Calu3 (cell line): ENCODE data around the gene EFS. TPM values are rescaled to one million over a fixed set of nuclear protein-coding genes. Genes with fewer than 3 reads are reported as not detected.
"Not testable (repeated sequence)": the region's sequence is repeated elsewhere in the genome, so short reads cannot be mapped to it uniquely, and the experiment has no call there.

Experiments used
- BruUV-seq: library from RNA; stranded (reverse); fragments of 400-500 nt; replicated peaks from 2 replicates; lab custom pipeline; 2021; lab: Mats Ljungman, UMichigan
- CTCF ChIA-PET: fragments of 300-600 bp; sonication (Branson Sonifier 250); formaldehyde crosslinking; loops from one replicate; lab custom pipeline; 2022; ENCODE audit warnings: antibody characterized with exemption; lab: Charles Lee
- DNase-seq: peaks from one replicate; pipeline ENCODE4 v3.0.0; 2022
- H3K27ac Mint-ChIP-seq: one replicate; pipeline ENCODE4 v1.8.0; 2022; ENCODE audit warnings: mixed read lengths; ENCODE audit not compliant: unreplicated experiment
- H3K27me3 Mint-ChIP-seq: one replicate; pipeline ENCODE4 v1.8.0; 2022; ENCODE audit warnings: mixed read lengths; ENCODE audit not compliant: unreplicated experiment
- H3K36me3 Mint-ChIP-seq: one replicate; pipeline ENCODE4 v1.8.0; 2022; ENCODE audit warnings: mild to moderate bottlenecking, moderate library complexity, mixed read lengths; ENCODE audit not compliant: insufficient read depth, unreplicated experiment
- H3K4me1 Mint-ChIP-seq: one replicate; pipeline ENCODE4 v1.8.0; 2022; ENCODE audit warnings: mild to moderate bottlenecking, low read depth, mixed read lengths; ENCODE audit not compliant: unreplicated experiment
- H3K4me3 Mint-ChIP-seq: one replicate; pipeline ENCODE4 v1.8.0; 2022; ENCODE audit warnings: mild to moderate bottlenecking, low read depth, moderate library complexity, mixed read lengths; ENCODE audit not compliant: unreplicated experiment
- H3K9me3 Mint-ChIP-seq: one replicate; pipeline ENCODE4 v1.8.0; 2022; ENCODE audit warnings: low read depth, mixed read lengths; ENCODE audit not compliant: unreplicated experiment
- CTCF ChIP-seq: fragments of 200-600 bp; IDR thresholded peaks from one replicate; pipeline ENCODE4 v1.8.0; 2022; ENCODE audit warnings: antibody characterized with exemption; ENCODE audit not compliant: unreplicated experiment
- intact Hi-C: fragments of 100-400 bp; cut with micrococcal nuclease; formaldehyde crosslinking; loops from one replicate; pipeline ENCODE4 v1.10.0; 2022; ENCODE audit not compliant: unreplicated experiment
- total RNA-seq: library from RNA; stranded (reverse); gene quantifications from 2 replicates; pipeline ENCODE4 v1.2.3, GENCODE V29; 2022

Gene EFS
- total RNA-seq, 1 experiment from 2014 or later = not detected

- no peak overlapping the region for H3K27ac Mint-ChIP-seq
- H3K4me1 Mint-ChIP-seq = no peaks in the 10 kb centered on the region
- CTCF ChIA-PET = interaction anchor here (0.9 kb wide), 1 partner anchor 17 kb away, joined by 3 read pairs; no protein-coding TSS in a partner anchor
- no peak overlapping the region for H3K4me3 Mint-ChIP-seq
- BruUV-seq = no TSS peak
- H3K27me3 Mint-ChIP-seq = peaks cover 88% of the 10 kb centered on the region
- no peaks in the 10 kb centered on the region for H3K9me3 Mint-ChIP-seq
- DNase-seq = no peak
- TF ChIP-seq CTCF = no peak
- intact Hi-C loops = no loop called here
- H3K36me3 Mint-ChIP-seq = no peaks in the 10 kb centered on the region
Measured at GRCh38 chr14:23396781-23397407, 31.9 kb upstream of the EFS start.

DNA sequence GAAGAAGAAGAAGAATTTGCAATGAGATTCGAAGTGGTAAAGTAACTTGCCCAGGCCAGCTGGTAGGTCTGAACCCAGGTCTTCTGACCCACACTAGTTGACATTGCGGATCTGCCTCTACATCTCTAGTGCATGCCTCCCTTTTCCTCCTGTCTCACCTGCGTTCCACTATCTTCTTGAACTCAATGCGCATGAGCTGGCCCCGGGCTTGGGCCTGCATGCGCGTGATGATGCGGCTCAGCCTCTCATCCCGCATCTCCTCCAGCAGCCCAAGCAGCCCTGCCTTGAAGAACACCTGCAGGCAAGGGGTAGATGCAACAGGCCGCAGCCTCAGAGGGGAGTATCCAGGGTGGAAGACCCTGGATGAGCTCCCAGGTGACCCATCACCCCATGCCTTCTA is 31.2 kb upstream of the EFS start:
- no peaks in the 10 kb centered on the region for H3K36me3 Mint-ChIP-seq
- no peak for DNase-seq
- no peak for TF ChIP-seq CTCF
- intact Hi-C loops = no loop called here
- CTCF ChIA-PET = interaction anchor here (0.7 kb wide), 1 partner anchor 124 kb away, joined by 5 read pairs; no protein-coding TSS in a partner anchor
- no peaks in the 10 kb centered on the region for H3K9me3 Mint-ChIP-seq
- H3K4me1 Mint-ChIP-seq = no peaks in the 10 kb centered on the region
- peaks cover 88% of the 10 kb centered on the region for H3K27me3 Mint-ChIP-seq
- H3K27ac Mint-ChIP-seq = no peak overlapping the region
- BruUV-seq = no TSS peak
- no peak overlapping the region for H3K4me3 Mint-ChIP-seq

GRCh38 chr14:23392613-23393012 is 27.6 kb upstream of the EFS start:
- H3K4me3 Mint-ChIP-seq = no peak overlapping the region
- H3K27ac Mint-ChIP-seq = no peak overlapping the region
- intact Hi-C loops = no loop called here
- H3K36me3 Mint-ChIP-seq = no peaks in the 10 kb centered on the region
- BruUV-seq = no TSS peak
- H3K9me3 Mint-ChIP-seq = no peaks in the 10 kb centered on the region
- H3K27me3 Mint-ChIP-seq = peaks cover 92% of the 10 kb centered on the region
- DNase-seq = no peak
- CTCF ChIA-PET = interaction anchor here (0.6 to 1.1 kb wide), 2 partner anchors 22 to 44 kb away, joined by 4 to 6 read pairs; no protein-coding TSS in a partner anchor
- no peak for TF ChIP-seq CTCF
- H3K4me1 Mint-ChIP-seq = no peaks in the 10 kb centered on the region

- H3K4me1 Mint-ChIP-seq, DNase-seq, BruUV-seq, H3K4me3 Mint-ChIP-seq, H3K9me3 Mint-ChIP-seq, intact Hi-C loops, H3K27ac Mint-ChIP-seq, H3K36me3 Mint-ChIP-seq, CTCF ChIA-PET: not testable (repeated sequence)
- H3K27me3 Mint-ChIP-seq = peaks cover 94% of the 10 kb centered on the region
Measured at GRCh38 chr14:23389871-23390270, 24.9 kb upstream of the EFS start.

DNA sequence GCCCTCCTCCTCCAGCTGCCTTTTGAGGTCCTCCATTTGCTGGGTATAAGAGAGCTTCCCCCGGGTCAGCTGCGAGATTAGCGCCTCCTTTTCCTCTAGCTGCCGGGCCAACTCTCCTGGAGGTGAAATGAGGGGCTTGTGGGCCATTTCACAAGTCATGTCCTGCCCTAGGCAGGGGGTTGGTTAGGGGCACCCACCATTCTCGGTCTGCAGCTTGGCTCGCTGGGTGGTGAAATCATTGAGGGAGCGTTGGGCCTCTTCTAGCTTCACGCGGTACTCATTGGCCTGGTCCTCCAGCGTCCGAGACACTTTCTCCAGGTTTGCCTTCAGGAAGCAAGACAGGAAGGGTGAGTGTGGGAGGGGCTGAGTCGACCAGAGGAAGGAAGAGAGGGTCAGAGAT is 24.4 kb upstream of the EFS start:
- H3K36me3 Mint-ChIP-seq = no peaks in the 10 kb centered on the region
- intact Hi-C loops = no loop called here
- H3K27ac Mint-ChIP-seq = no peak overlapping the region
- H3K4me1 Mint-ChIP-seq = no peaks in the 10 kb centered on the region
- H3K27me3 Mint-ChIP-seq = peaks cover 99% of the 10 kb centered on the region
- no peaks in the 10 kb centered on the region for H3K9me3 Mint-ChIP-seq
- DNase-seq = no peak
- BruUV-seq = no TSS peak
- CTCF ChIA-PET = no interaction called here
- H3K4me3 Mint-ChIP-seq = no peak overlapping the region
- TF ChIP-seq CTCF = no peak
